Cardiac fibroblast (primary cell): Measurements from ENCODE around the gene TECPR2.
A peak's percentile ranks its signal among the peaks of the same experiment; 100 is the strongest.

Experiments
- DNase-seq, 2 donors: peaks; one replicate each; pipeline versions ENCODE4 v3.0.0 to v3.0.0-alpha.2; 2010; ENCODE audit warnings: low read depth in 2 of 2
- H3K4me3 ChIP-seq, 2 donors: replicated peaks in 1 of 2; 1 replicate in 1 of 2; 2 replicates in 1 of 2; pipeline ENCODE4 v1.5.1; 2011; ENCODE audit warnings: low read depth in 2 of 2, low read length in 2 of 2, mild to moderate bottlenecking in 2 of 2, moderate library complexity in 1 of 2
- TF ChIP-seq, protein P1 (sequence below): IDR thresholded peaks from one replicate; pipeline ENCODE4 v1.5.1; 2011; ENCODE audit warnings: low read depth, mild to moderate bottlenecking, low read length, inconsistent platforms

Gene TECPR2

DNA sequence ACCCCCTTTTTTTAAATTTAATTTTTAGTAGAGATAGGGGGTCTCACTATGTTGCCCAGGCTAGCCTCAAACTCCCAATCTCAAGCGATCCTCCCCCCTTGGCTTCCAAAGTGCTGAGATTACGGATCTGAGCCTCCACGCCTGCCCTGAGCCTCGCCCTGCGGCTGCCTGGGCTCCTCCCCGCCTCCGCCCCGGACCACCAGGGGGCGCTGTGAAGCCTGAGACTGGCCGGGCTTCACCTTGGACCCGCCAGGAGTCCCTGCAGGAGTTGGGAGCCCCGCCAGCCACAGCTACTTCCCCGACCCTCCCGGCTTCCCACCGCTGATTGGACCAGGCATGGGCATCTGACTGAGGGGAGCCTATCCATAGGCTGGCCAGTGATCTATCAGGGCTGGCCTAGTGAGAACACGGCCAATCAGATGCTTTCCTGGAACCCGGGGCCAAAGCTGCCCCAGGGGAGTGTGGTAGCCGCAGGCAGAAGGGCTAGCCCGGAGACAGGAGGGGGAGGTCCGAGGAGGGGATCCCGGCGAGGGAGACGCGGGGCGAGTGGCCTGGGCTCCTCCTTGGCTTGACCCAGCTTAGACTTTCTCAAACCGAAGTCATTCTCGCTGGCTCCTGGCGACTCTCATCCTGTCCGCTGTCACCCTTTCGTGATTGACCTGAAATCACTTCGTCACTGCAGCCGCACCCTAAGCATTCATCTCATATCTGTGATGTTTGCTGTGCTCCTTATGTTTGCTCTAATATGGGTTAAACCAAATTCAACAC lies 161.9 kb downstream of the TECPR2 start:
- peak overlapping the region; percentile 67 to 68 for H3K4me3 ChIP-seq
- DNase-seq: peak; percentile 99
- TF ChIP-seq, protein P1, sequence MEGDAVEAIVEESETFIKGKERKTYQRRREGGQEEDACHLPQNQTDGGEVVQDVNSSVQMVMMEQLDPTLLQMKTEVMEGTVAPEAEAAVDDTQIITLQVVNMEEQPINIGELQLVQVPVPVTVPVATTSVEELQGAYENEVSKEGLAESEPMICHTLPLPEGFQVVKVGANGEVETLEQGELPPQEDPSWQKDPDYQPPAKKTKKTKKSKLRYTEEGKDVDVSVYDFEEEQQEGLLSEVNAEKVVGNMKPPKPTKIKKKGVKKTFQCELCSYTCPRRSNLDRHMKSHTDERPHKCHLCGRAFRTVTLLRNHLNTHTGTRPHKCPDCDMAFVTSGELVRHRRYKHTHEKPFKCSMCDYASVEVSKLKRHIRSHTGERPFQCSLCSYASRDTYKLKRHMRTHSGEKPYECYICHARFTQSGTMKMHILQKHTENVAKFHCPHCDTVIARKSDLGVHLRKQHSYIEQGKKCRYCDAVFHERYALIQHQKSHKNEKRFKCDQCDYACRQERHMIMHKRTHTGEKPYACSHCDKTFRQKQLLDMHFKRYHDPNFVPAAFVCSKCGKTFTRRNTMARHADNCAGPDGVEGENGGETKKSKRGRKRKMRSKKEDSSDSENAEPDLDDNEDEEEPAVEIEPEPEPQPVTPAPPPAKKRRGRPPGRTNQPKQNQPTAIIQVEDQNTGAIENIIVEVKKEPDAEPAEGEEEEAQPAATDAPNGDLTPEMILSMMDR: peak; percentile 96

DNA sequence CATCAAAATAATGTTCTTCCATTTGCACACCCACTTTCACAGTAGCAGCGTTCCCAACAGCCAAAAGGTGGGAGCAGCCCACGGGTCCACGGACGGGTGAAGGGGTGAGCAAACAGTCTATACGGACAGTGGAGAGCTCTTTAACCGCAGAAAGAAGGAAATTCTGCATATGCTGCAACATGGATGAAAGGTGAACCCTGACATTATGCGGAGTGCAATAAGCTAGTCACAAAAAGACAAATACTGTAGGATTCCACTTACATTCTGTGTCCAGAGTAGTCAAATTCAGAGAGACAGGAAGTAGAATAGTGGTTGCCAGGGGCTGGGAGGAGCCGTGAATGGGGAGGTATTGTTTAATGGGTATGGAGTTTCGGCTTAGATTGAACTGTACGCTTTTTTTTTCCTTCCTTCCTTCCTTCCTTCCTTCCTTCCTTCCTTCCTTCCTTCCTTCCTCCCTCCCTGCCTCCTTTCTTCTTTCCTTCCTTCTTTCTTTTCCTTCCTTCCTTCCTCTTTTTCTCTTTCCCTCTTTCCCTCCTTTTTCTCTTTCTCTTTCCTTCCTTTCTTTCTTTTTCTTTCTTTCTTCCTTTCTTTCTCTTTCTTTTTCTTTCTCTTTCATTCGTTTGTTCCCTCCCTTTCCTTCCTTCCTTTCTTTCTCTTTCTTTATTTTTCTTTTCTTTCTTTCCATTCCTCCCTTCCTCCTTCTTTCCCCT lies 162.6 kb downstream of the TECPR2 start:
- peak overlapping the region; percentile 67 to 68 for H3K4me3 ChIP-seq
- peak; percentile 75 for DNase-seq
- TF ChIP-seq, protein P1: no peak

DNA sequence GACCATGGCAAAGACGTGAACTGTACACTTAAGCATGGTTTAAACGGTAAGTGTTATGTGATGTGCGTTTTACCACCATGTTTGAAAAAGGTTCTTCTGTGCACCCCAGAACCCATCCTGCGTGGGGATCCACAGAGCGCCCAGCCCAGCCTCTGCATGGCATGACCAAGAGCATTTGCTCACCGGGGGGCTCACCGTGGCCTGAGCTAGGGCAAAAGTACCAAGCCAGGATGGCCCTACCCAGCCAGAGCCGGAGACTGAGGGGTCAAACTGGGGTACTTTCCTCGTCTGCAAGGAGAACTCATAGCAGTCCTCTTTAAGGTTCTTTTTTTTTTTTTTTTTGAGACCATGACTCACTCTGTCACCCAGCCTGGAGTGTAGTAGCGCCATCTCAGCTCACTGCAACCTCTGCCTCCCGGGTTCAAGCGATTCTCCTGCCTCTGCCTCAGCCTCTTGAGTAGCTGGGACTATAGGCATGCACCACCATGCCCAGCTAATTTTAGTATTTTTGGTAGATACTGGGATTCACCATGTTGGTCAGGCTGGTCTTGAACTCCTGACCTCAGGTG lies 163.3 kb downstream of the TECPR2 start:
- H3K4me3 ChIP-seq: no peak overlapping the region
- peak in 1 of 2 donors; percentile 18 for DNase-seq
- TF ChIP-seq, protein P1: no peak

DNA sequence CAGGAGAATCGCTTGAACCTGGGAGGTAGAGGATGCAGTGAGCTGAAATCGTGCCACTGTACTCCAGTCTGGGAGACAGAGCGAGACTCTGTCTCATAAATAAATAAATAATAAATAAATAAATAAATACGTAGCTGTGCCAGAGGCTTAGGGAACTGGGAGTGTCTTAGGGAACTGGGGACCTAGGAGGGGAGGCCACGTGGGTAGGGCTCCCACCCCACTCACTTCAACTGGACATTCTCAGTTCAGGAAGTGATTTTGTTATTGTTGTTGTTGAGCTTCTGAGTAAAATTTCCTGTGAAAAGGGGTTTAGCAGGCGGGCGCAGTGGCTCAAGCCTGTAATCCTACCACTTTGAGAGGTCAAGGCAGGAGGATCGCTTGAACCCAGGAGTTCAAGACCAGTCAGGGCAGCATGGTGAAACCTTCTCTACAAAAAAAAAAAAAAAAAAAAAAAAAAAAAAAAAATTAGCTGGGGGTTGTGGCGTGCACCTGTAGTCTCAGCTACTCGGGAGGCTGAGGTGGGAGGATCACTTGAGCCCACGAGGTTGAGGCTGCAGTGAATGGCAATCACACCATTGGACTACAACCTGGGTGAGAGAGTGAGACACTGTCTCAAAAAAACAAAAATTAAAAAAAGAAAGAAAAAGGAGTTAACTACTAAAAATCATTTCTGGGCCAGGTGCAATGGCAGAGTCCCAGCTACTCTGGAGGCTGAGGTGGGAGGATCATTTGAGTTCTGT lies 165.9 kb downstream of the TECPR2 start:
- TF ChIP-seq, protein P1: no peak
- no peak overlapping the region for H3K4me3 ChIP-seq
- no peak for DNase-seq

DNA sequence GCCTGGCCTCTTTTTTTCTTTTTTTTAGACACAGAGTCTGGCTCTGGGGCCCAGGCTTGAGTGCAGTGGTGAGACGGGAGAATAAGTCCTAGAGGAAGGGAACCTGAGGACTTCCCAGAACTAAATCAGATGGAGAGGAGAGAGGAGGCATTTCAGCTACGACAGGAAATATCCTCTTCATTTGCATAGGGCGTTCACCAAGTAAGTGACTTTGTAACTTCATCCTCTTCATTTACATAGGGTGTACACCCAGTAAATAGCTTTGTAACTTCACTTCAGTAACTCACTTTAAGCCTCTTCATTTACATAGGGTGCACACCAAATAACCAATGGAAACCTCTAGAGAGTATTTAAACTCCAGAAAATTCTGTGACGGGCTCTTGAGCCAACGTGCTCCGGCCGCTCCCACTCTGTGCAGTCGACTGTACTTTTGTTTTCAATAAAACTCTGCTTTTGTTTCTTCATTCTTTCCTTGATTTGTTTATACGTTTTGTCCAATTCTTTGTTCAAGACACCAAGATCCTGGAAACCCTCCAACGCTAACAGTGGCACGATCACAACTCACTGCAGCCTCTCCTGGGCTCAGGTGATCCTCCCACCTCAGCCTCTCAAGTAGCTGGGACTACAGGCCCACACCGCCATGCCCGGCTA lies 168.2 kb downstream of the TECPR2 start:
- no peak overlapping the region for H3K4me3 ChIP-seq
- DNase-seq: no peak
- TF ChIP-seq, protein P1: no peak

DNA sequence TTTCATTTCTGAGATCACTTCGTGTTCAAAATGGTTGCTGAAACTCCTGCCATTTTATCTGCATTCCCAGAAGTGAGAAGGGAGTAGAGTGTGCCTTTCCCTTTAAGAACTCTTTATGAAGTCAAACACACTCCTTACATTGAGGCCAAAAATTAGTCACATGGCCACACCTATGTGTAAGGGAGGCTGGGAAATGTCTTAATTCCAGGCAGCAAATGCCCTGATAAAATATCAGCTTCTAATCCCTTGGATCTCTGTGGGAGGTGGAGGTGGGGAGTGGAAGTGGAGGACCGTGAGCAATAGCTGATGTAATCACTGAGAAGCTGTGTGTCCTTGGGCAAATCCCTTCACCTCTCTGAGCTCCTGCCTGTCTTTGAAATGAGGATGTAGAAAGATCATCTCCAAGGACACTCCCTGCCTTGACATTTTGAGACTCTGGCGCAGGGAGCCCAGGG lies 169.5 kb downstream of the TECPR2 start:
- peak; percentile 42 to 48 for DNase-seq
- H3K4me3 ChIP-seq: no peak overlapping the region
- TF ChIP-seq, protein P1: no peak
